RPMI7951 (cell line): ENCODE results near the gene MME. TPM values are rescaled to one million over a fixed set of nuclear protein-coding genes. Genes with fewer than 3 reads are reported as not detected.
A peak's percentile ranks its signal among the peaks of the same experiment; 100 is the strongest.

Source experiments
- DNase-seq: peaks from one replicate; pipeline ENCODE4 v3.0.0-alpha.2; 2012; ENCODE audit warnings: low read depth
- total RNA-seq: library from RNA; depleted of rRNA; stranded (reverse); fragments of >200 nt; shearing (Covaris generic); gene quantifications from 2 replicates; pipeline ENCODE4 v1.2.3, GENCODE V29; 2014; rRNA removed

Gene MME
- total RNA-seq, 1 experiment from 2014 or later = 73.8 TPM

GRCh38 chr3:155233213-155233612, 153.1 kb downstream of the MME start:
- DNase-seq = peak; percentile 90

Other genes starting within 250 kb of the MME start
- not detected in 2 replicates for gene STRIT1, start 213.4 kb downstream of the MME start, total RNA-seq